Choroid plexus epithelial cell (primary cell): Measurements from ENCODE around the gene CLCA2.

Experiments
- DNase-seq: peaks from one replicate; pipeline ENCODE4 v3.0.0-alpha.2; 2010; ENCODE audit warnings: low read depth
- H3K4me3 ChIP-seq: 2 replicates; pipeline ENCODE4 v1.5.1; 2011; ENCODE audit warnings: low read depth, mild to moderate bottlenecking, control low read depth, low read length, moderate library complexity
- TF ChIP-seq, protein P1 (sequence below): conservative IDR thresholded peaks from 2 replicates; pipeline ENCODE4 v1.5.1; 2011; ENCODE audit warnings: low read depth, mild to moderate bottlenecking, control low read depth, inconsistent platforms, low read length, moderate library complexity

CLCA2 gene

DNA sequence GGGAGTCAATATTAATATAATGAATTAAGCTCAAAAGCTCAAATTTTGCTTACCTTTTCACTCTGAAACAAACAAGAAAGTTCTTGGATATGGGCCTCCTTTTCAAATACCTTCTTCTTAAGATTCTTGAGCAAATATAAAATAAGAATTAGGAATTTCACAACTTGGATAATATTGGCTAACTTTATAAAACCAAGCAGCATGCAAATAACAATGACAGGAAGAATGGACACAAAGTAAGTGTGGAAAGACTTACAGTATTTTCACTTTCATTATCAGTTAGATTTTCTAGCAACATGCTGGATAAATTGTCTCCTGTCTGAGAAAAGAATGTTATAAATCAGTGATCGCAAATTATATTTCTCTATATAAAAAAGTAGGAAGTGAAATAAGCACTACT is 41.1 kb upstream of the CLCA2 start:
- H3K4me3 ChIP-seq, result no peak overlapping the region
- TF ChIP-seq, protein P1, sequence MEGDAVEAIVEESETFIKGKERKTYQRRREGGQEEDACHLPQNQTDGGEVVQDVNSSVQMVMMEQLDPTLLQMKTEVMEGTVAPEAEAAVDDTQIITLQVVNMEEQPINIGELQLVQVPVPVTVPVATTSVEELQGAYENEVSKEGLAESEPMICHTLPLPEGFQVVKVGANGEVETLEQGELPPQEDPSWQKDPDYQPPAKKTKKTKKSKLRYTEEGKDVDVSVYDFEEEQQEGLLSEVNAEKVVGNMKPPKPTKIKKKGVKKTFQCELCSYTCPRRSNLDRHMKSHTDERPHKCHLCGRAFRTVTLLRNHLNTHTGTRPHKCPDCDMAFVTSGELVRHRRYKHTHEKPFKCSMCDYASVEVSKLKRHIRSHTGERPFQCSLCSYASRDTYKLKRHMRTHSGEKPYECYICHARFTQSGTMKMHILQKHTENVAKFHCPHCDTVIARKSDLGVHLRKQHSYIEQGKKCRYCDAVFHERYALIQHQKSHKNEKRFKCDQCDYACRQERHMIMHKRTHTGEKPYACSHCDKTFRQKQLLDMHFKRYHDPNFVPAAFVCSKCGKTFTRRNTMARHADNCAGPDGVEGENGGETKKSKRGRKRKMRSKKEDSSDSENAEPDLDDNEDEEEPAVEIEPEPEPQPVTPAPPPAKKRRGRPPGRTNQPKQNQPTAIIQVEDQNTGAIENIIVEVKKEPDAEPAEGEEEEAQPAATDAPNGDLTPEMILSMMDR, result no peak
- DNase-seq, result peak; percentile 39

DNA sequence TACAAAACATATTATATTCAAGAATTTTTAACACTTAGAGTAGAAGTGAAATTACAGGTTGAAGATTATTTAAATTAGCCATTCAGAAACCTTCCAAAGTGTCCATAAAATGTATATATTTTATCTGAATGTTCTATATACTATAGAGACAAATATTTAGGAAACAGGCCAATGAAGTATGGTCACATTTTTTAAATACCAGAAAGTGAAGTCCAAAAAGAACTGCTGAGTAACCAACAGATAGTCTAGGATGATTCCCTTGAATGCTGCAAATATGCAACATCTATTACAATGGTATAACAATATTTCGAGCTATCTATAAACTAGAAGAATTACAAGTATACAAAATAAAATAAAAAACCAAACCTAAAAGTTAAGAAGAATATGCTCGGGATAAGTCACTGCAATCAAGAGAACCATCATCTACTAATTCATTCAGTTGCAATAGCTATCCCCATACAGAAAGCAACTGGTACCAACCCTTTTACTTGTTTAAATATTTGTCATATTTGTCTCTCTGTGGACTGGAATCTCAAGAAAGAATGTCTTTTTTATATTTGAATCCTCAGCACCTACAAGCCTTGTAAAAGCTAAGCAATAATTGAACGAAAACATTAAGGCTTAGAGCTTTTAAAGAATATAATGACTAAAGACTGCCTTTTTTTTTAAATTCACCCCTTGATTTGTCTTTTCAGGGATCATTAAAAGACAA is 35.9 kb upstream of the CLCA2 start:
- H3K4me3 ChIP-seq, result no peak overlapping the region
- peak; percentile 36 for DNase-seq
- TF ChIP-seq, protein P1, result no peak

GRCh38 chr1:86388777-86389176 is 35.2 kb upstream of the CLCA2 start:
- no peak overlapping the region for H3K4me3 ChIP-seq
- TF ChIP-seq, protein P1, result no peak
- DNase-seq, result no peak

GRCh38 chr1:86389307-86389706 is 34.7 kb upstream of the CLCA2 start:
- DNase-seq, result no peak
- TF ChIP-seq, protein P1, result no peak
- H3K4me3 ChIP-seq, result no peak overlapping the region

GRCh38 chr1:86394416-86394815 is 29.6 kb upstream of the CLCA2 start:
- peak; percentile 50 for DNase-seq
- TF ChIP-seq, protein P1, result no peak
- peak overlapping the region; percentile 31 for H3K4me3 ChIP-seq

DNA sequence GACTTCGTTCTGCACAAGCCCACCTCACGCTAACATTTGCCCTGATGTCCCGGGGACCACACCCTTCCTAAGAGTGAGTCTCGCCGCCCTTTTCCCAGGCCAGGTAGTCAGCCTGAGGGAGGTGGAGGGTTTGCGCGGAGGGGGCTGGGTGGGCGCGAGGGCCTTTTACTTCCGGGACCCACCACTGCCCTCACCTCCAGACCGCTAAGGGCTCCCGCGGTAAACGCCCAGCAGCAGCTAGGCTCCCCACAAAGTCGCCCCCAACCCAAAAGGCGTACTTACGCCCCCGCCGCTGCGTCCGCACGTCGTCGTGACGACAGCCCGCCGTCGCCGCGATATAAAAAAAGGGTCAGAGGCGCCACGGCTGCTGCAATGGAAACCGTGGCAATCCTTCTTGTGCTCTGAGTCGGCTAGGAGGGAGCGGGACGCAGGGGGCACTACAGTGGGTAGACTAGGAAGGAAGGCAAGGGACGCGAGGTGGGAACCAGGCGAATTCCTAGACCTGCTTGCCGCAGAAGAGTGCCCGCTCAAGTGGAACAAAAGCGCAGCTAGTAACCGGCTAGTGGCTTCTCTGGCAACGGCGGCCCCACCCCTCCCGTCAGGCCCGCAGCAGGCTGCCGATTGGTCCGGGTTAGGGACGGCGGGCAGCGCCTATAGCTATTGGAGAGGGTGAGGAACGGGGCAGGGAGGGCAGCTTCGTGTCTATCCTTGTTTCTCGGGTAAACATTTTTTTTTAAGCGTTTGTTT is 28.0 kb upstream of the CLCA2 start, which contains the start of gene ODF2L:
Gene ODF2L (minus strand): TSS at position 573 of the 747 bp plus-strand sequence. CDS start 9,296 bp downstream, outside the sequence.
- TF ChIP-seq, protein P1, result no peak
- peak within 1 kb of the TSS; percentile 96 for H3K4me3 ChIP-seq
- peak; percentile 87 for DNase-seq
